GM12872 (cell line): ENCODE data around the gene MMP8.

Experiments
- TF ChIP-seq, protein P1 (sequence below): IDR thresholded peaks from 3 replicates; pipeline ENCODE4 v1.5.1; 2011; ENCODE audit warnings: low read depth, mild to moderate bottlenecking, low read length, moderate library complexity; ENCODE audit not compliant: insufficient read depth

Gene MMP8, protein sequence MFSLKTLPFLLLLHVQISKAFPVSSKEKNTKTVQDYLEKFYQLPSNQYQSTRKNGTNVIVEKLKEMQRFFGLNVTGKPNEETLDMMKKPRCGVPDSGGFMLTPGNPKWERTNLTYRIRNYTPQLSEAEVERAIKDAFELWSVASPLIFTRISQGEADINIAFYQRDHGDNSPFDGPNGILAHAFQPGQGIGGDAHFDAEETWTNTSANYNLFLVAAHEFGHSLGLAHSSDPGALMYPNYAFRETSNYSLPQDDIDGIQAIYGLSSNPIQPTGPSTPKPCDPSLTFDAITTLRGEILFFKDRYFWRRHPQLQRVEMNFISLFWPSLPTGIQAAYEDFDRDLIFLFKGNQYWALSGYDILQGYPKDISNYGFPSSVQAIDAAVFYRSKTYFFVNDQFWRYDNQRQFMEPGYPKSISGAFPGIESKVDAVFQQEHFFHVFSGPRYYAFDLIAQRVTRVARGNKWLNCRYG

DNA sequence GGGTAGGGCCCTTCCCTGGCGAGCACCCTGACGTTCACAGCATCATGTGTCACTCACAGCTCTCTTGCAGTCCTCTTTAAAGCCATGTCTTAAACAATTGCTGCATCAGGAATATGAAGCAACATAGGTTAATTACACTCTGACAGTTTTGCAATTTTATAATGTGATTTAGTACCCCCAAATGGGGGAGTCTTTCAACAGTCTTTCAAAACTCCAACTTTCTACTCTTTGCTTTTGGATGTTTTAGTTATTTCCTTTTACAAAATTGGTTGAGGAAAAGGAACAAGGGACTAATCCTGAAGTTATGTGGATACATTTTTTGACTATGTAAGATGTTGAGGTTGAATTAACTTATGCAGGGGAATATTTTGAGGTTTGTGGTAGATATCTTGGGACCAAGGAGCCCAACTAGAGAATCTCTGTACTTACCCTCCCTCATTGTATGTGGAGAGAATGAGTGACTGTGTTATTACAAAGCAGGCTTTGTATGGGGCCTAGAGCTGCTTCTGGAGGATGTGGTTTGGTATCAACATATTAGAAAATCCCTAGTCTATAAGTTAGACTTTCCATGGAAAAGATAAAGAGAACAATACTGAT lies at the start of gene MMP8:
Gene MMP8, minus strand, starts transcription at position 51 of the 597 bp plus-strand sequence. CDS start 99 bp downstream, outside the sequence.
- TF ChIP-seq, protein P1, sequence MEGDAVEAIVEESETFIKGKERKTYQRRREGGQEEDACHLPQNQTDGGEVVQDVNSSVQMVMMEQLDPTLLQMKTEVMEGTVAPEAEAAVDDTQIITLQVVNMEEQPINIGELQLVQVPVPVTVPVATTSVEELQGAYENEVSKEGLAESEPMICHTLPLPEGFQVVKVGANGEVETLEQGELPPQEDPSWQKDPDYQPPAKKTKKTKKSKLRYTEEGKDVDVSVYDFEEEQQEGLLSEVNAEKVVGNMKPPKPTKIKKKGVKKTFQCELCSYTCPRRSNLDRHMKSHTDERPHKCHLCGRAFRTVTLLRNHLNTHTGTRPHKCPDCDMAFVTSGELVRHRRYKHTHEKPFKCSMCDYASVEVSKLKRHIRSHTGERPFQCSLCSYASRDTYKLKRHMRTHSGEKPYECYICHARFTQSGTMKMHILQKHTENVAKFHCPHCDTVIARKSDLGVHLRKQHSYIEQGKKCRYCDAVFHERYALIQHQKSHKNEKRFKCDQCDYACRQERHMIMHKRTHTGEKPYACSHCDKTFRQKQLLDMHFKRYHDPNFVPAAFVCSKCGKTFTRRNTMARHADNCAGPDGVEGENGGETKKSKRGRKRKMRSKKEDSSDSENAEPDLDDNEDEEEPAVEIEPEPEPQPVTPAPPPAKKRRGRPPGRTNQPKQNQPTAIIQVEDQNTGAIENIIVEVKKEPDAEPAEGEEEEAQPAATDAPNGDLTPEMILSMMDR, result no peak

DNA sequence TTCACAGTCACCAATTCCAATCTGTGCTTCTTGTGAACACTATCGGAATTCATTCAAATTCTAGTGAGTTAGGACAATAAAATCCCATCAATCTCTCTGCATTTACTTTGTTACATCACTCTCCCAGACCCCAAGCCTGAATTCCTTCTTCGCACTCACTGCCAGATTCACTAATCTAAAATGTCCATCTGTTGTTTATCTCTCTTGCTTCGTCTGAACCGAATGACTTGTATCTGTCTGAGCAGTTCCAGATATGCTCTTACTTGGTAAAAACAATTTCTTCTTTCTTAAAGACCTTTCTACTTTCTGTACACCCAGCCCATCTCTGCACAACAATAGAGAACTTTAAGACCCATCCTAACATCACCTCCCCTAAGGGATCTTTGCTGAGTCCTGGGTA lies 48.6 kb upstream of the MMP8 start:
- TF ChIP-seq, protein P1, result no peak

DNA sequence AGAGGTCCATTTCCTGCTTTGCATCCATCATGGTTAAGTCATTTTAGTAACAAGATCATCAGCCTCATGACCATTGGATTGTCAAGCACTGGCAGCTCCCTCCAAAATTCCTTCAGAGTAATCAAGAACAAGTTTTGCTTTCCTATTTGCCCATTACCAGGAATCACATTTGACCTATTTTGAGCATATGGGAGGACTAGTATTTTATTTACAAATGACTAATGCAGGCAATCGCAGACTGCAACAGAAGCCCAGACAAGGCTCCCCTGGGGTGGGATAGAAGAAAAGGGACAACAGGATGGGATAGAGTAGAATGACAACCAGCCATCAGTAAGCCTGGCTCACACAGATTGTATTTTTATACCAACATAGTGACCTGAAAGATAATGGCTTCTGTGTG lies 46.6 kb upstream of the MMP8 start:
- TF ChIP-seq, protein P1, result no peak

DNA sequence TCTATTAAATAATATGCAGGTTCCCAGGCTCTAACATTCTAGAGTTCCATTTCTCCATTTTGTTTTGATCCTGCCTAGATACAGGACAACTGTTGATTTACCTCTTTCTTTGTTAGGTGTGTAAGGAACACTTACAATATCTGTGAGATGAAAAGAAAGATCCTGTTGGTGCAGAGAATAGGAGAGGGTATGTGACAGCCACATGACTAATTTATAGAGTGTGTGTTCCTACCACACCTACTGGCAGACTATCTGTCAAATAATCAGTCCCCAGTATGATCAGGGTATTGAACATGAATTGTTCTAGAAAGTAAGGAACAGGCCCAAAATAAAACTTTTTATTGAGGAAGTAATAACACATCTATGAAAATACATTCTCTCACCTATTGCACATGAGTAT lies 45.4 kb upstream of the MMP8 start:
- TF ChIP-seq, protein P1, result no peak

DNA sequence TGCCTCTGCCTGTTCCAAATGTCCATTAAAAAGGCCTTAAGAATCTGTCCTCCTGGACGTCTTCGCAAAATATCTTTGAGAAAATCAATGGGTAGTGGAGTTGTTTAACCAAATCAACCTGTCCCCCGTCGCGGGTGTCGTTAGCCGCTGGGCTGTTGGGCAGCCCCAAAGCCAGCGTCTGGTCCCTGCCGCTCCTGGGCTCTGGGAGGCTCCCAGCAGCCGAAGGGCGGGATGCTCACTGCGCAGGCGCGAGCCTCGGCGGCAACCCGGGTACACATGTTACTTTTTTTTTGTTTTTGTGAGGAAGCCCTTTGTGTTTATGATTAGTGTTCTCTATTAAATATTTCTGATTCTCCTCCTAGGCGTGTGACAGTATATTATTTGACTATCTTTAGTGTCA lies 43.0 kb upstream of the MMP8 start:
- TF ChIP-seq, protein P1, result no peak

DNA sequence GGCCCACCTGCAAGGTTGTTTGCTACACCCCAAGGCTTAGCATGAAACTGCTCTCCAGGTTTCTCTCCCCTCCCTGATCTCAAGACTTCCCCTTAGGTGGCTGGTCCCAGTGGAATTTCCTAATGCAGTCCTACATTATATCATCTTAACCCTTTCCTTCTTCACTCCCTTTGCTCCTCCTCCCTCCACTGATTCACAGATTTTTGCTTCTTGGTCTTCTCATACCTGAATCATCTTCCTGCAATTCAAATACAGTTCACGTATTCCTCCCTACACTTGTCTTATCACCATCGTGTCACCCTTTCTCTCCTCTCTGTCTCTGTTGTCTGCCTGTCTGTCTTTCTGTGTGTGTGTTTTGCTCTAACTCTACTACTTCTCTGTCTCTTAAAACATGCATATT lies 38.7 kb upstream of the MMP8 start:
- TF ChIP-seq, protein P1, result no peak

DNA sequence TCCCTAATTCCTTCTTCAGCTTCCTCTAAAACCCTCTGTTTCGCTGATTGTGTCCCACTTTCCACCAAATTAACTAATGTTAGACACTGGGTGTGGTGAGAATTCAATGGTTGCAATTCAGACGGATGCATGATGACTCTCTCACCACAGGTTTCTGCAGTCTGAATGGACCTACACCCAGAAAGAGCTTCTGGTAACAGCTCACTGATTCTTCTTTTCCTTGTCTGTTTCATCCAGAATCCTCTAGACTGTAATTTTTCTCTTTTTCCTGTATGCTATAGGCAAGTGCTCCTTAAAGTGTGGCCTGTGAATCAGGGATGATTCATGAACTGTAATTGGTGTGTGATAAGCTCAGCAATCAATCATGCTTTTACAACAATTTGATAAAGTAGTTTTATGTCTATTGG lies 37.6 kb upstream of the MMP8 start:
- TF ChIP-seq, protein P1, result no peak
